ENCODE data around the gene ZNF324.

DNA sequence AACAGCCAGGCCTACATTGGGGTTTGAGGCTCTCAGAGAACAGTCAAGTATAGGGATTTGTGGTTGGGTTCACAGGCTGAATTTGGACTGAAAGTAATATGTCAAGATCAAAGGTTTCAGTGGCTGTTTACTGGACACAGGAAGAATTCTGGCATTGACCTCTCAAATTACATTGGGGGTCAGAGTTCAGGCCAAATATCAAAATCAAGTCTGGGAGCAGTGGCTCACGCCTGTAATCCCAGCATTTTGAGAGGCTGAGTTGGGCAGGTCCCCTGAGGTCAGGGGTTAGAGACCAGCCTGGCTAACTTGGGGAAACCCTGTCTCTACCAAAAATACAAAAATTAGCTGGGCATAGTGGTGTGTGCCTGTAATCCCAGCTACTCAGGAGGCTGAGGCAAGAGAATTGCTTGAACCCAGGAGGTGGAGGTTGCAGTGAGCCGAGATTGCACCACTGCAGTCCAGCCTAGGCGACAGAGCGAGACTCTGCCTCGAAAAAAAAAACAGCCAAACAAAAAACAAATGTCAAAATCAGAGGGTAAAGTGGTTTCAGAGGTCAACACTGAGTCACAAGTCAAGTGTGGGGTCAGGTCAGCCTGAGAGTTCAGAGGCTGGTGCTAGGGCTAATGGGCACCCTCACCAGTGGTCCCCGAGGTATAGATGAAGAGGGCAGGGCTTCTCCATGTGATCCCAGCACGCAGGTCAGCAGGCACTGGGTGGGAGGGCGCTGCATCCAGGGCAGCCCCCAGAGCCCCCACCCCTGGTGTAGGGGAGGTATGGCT, 43.4 kb downstream of the ZNF324 start:
- TF ChIP-seq, protein P1, sequence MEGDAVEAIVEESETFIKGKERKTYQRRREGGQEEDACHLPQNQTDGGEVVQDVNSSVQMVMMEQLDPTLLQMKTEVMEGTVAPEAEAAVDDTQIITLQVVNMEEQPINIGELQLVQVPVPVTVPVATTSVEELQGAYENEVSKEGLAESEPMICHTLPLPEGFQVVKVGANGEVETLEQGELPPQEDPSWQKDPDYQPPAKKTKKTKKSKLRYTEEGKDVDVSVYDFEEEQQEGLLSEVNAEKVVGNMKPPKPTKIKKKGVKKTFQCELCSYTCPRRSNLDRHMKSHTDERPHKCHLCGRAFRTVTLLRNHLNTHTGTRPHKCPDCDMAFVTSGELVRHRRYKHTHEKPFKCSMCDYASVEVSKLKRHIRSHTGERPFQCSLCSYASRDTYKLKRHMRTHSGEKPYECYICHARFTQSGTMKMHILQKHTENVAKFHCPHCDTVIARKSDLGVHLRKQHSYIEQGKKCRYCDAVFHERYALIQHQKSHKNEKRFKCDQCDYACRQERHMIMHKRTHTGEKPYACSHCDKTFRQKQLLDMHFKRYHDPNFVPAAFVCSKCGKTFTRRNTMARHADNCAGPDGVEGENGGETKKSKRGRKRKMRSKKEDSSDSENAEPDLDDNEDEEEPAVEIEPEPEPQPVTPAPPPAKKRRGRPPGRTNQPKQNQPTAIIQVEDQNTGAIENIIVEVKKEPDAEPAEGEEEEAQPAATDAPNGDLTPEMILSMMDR (IDR thresholded peaks at IDR 0.05; ENCODE audit: low read length), result no peak
- TF ChIP-seq EZH2 (IDR thresholded peaks at IDR 0.05; ENCODE audit: borderline replicate concordance, low read length), result no peak

All from OCI-LY1 (cell line).